Stomach (tissue), 9 donors: ENCODE results near the gene POGLUT2. TPM values are rescaled to one million over a fixed set of nuclear protein-coding genes. Genes with fewer than 3 reads are reported as not detected.

Source experiments
- DNase-seq, 2 donors: peaks; one replicate each; pipeline versions ENCODE4 v3.0.0 to v3.0.0-alpha.2; 2013 to 2019
- H3K27ac ChIP-seq, 5 donors: fragments of 200-600 bp in 4 of 5; sonication (generic) in 4 of 5; one replicate each; pipeline ENCODE4 v1.5.1; 2013 to 2019; ENCODE audit warnings: mild to moderate bottlenecking in 1 of 5, moderate library complexity in 1 of 5
- H3K27me3 ChIP-seq, 3 donors: fragments of 200-600 bp; sonication (generic); one replicate each; pipeline ENCODE4 v1.5.1; 2017 to 2019; ENCODE audit warnings: mixed run types in 1 of 3
- H3K36me3 ChIP-seq, 4 donors: fragments of 200-600 bp; sonication (generic); 1 replicate in 3 of 4; 2 replicates in 1 of 4; pipeline ENCODE4 v1.5.1; 2016 to 2019
- H3K4me1 ChIP-seq, 4 donors: fragments of 200-600 bp; sonication (generic); one replicate each; pipeline ENCODE4 v1.5.1; 2016 to 2019
- H3K4me3 ChIP-seq, 4 donors: fragments of 200-600 bp; sonication (generic) in 3 of 4; one replicate each; pipeline ENCODE4 v1.5.1; 2016 to 2019; ENCODE audit warnings: mild to moderate bottlenecking in 1 of 4
- H3K9me3 ChIP-seq, 4 donors: fragments of 200-600 bp; sonication (generic); one replicate each; pipeline ENCODE4 v1.5.1; 2016 to 2019
- EP300 ChIP-seq: sonication (generic); formaldehyde crosslinking; IDR thresholded peaks from one replicate; pipeline ENCODE4 v1.6.1; 2017; ENCODE audit warnings: antibody characterized with exemption
- POLR2A ChIP-seq, 4 donors: fragments of 450-650 bp; IDR thresholded peaks; one replicate each; pipeline ENCODE4 v1.6.1; 2016; ENCODE audit warnings: antibody characterized with exemption in 4 of 4, control low read depth in 2 of 4, mild to moderate bottlenecking in 1 of 4, moderate library complexity in 1 of 4
- POLR2AphosphoS5 ChIP-seq, 3 donors: sonication (generic); formaldehyde crosslinking; IDR thresholded peaks; one replicate each; pipeline ENCODE4 v1.6.1; 2016; ENCODE audit warnings: antibody characterized with exemption in 3 of 3
- WGBS, 5 donors: extraction: QIAGEN DNeasy Blood & Tissue Kit in 3 of 5; methylation state at CpG; one replicate each; pipeline versions ENCODE4 v1.1.5 to v1.1.7; 2013 to 2018; 5-methylcytosine and 5-hydroxymethylcytosine counted together
- intact Hi-C: fragments of 100-400 bp; cut with DNase I; formaldehyde crosslinking; loops from one replicate; pipeline ENCODE4 v1.15.1; 2023; ENCODE audit warnings: low total_unique reads
- polyA plus RNA-seq, 3 donors: library from polyadenylated mRNA; stranded (reverse); fragments of 200-250 nt; gene quantifications; one replicate each; pipeline ENCODE4 v1.2.3, GENCODE V29; 2013
- total RNA-seq, 5 donors: library from RNA; depleted of rRNA; stranded (reverse); fragments of >200 nt; gene quantifications; one replicate each; pipeline versions ENCODE4 v1.1.0 to v1.2.3, GENCODE V29; 2014 to 2016
- TF ChIP-seq, protein P1 (sequence below), 7 experiments: fragments of 450-650 bp in 4 of 7; fragments of 200-600 bp in 3 of 7; sonication (generic) in 3 of 7; IDR thresholded peaks; one replicate each; pipeline ENCODE4 v1.5.1; 2016 to 2019; ENCODE audit warnings: antibody characterized with exemption in 7 of 7, control low read depth in 2 of 7, mild to moderate bottlenecking in 1 of 7
- donor health status: healthy with polysubstance abuse.
- donor health status: Bipolar disorder and iron deficiency.
- donor health status: healthy.

The POGLUT2 gene
- total and polyA plus RNA-seq, 8 donors: 0.58 to 48.2 (median 2.2) TPM; not detected in 1

DNA sequence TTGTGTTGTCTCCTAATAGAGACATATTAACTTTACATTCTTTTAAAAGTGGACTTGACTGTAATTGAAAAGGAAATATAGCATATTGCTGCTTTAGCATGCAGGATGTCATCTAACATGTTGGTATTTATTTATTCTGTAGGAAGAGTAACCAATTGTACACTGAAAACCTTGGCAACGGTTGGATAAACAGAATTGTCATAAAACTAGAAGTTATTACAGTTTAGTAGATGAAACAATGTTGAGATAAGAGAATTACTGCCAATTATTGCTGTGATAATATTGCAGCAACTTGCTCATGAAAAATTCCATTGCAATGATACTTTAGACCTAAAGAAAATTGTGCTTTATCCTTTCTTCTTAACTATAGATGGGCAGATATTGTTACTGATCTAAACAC, 39.5 kb upstream of the POGLUT2 start:
- H3K4me1 ChIP-seq: no peaks in the 10 kb centered on the region
- H3K27ac ChIP-seq: no peak overlapping the region
- 67 to 87% (median 81%) methylated on average over 1 of the region's 1 CpG for WGBS, 5 donors
- H3K4me3 ChIP-seq: no peak overlapping the region
- H3K9me3 ChIP-seq: no peaks in the 10 kb centered on the region
- TF ChIP-seq POLR2A (IDR thresholded peaks at IDR 0.05) (no peak), POLR2AphosphoS5 (IDR thresholded peaks at IDR 0.05) (no peak), EP300 (no peak)
- H3K36me3 ChIP-seq: peaks cover 20 to 73% (median 62%) of the 10 kb centered on the region in 4 donors
- intact Hi-C loops: no loop called here
- DNase-seq: no peak
- no peaks in the 10 kb centered on the region for H3K27me3 ChIP-seq

DNA sequence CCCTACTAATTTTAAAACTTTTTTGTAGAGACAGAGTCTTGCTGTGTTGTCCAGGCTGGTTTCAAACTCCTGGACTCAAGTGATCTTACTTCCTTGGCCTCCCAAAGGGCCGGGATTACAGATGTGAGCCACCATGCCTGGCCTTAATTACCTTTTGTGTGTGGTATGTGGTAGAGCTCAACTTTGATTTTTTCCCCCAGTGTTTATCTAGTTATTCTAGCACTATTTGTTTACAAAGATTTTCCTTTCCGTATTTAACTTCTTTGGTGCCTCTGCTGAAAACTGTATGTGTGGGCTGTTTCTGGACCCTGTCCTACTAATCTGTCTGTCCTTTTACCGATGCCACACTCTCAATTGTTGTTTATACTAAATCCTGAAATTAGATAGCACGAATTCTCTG, 37.7 kb upstream of the POGLUT2 start:
- peaks cover 20 to 77% (median 71%) of the 10 kb centered on the region in 4 donors for H3K36me3 ChIP-seq
- H3K4me3 ChIP-seq: no peak overlapping the region
- intact Hi-C loops: no loop called here
- no peaks in the 10 kb centered on the region for H3K4me1 ChIP-seq
- no peak overlapping the region for H3K27ac ChIP-seq
- 90 to 95% (median 93%) methylated on average over 4 of the region's 4 CpGs for WGBS, 5 donors
- TF ChIP-seq, protein P1, sequence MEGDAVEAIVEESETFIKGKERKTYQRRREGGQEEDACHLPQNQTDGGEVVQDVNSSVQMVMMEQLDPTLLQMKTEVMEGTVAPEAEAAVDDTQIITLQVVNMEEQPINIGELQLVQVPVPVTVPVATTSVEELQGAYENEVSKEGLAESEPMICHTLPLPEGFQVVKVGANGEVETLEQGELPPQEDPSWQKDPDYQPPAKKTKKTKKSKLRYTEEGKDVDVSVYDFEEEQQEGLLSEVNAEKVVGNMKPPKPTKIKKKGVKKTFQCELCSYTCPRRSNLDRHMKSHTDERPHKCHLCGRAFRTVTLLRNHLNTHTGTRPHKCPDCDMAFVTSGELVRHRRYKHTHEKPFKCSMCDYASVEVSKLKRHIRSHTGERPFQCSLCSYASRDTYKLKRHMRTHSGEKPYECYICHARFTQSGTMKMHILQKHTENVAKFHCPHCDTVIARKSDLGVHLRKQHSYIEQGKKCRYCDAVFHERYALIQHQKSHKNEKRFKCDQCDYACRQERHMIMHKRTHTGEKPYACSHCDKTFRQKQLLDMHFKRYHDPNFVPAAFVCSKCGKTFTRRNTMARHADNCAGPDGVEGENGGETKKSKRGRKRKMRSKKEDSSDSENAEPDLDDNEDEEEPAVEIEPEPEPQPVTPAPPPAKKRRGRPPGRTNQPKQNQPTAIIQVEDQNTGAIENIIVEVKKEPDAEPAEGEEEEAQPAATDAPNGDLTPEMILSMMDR (IDR thresholded peaks at IDR 0.05): no peak
- TF ChIP-seq POLR2A (IDR thresholded peaks at IDR 0.05): no peak
- no peaks in the 10 kb centered on the region for H3K9me3 ChIP-seq
- H3K27me3 ChIP-seq: no peaks in the 10 kb centered on the region
- DNase-seq: no peak

DNA sequence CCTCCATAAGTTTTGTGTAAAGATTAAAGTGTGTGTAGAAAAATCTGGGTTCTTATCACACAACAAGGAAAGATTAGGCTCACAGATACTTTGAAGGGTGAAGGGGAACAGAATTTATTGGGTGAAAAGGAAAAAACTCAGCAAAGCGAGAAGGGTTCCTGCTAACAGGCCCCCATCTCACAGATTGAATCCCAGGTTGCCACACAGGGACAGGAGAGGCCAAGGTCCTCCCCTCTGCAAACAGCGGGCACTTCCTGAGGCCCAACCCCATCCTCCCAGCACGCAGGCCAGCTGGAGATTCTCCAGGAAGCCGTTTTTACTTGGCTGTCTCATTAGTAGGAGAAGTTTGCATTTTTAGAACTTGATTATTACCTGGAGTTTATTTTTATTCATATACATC, 31.9 kb upstream of the POGLUT2 start:
- H3K27me3 ChIP-seq: no peaks in the 10 kb centered on the region
- DNase-seq: peak; percentile 20 to 41
- intact Hi-C loops: no loop called here
- H3K36me3 ChIP-seq: peaks cover 18 to 74% (median 72%) of the 10 kb centered on the region in 4 donors
- no peaks in the 10 kb centered on the region for H3K9me3 ChIP-seq
- H3K27ac ChIP-seq: no peak overlapping the region
- 28 to 38% (median 31%) methylated on average over 4 of the region's 4 CpGs for WGBS, 5 donors
- TF ChIP-seq POLR2A (IDR thresholded peaks at IDR 0.05) (no peak), POLR2AphosphoS5 (IDR thresholded peaks at IDR 0.05) (no peak), EP300 (no peak)
- TF ChIP-seq, protein P1 (IDR thresholded peaks at IDR 0.05): no peak
- peaks cover 0 to 4% (median 0%) of the 10 kb centered on the region in 4 donors for H3K4me1 ChIP-seq
- no peak overlapping the region for H3K4me3 ChIP-seq

DNA sequence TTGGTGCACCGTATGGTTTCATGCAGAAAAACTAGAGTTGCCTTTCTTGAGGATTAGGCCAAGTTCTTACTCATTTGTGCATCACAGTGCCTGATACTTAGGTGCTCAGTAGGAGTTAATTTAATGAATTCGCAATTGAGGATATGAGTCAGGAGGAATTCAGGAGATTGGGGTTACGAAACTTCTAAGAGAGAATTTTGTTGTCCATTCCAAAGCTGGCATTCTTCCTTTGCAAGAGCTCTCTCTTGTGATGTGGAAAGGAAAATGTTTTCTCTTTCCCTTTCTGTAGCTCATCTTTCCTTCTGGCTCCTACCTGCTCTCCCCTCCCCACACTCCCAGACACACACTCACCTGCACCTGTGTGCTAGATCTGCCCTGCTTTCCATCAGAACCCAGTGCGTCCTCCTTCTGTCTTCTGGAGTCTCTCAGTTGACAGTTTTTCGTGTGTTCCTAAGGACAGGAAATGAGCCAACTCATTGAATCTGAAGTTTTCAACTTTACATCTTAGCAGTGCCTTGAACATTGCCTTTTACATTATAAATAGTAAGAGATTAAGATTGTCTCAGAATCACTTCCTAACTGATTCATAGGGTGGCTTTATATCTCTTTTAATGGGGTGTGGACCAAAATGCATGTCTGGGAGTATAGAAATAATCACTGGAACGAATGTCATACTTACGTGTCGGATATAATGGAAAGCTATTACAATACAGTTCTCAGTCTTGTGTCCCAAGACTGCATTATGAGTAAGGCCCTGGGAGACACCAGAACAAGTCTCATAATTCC, 27.3 kb upstream of the POGLUT2 start:
- H3K27ac ChIP-seq: no peak overlapping the region
- TF ChIP-seq POLR2AphosphoS5 (IDR thresholded peaks at IDR 0.05) (no peak), POLR2A (IDR thresholded peaks at IDR 0.05) (no peak), EP300 (no peak)
- TF ChIP-seq, protein P1 (IDR thresholded peaks at IDR 0.05): no peak
- peaks cover 0 to 4% (median 0%) of the 10 kb centered on the region in 4 donors for H3K4me1 ChIP-seq
- H3K9me3 ChIP-seq: no peaks in the 10 kb centered on the region
- peaks cover 19 to 83% (median 79%) of the 10 kb centered on the region in 4 donors for H3K36me3 ChIP-seq
- H3K4me3 ChIP-seq: no peak overlapping the region
- no peaks in the 10 kb centered on the region for H3K27me3 ChIP-seq
- intact Hi-C loops: no loop called here
- no peak for DNase-seq
- 77 to 88% (median 86%) methylated on average over 8 of the region's 8 CpGs for WGBS, 5 donors

DNA sequence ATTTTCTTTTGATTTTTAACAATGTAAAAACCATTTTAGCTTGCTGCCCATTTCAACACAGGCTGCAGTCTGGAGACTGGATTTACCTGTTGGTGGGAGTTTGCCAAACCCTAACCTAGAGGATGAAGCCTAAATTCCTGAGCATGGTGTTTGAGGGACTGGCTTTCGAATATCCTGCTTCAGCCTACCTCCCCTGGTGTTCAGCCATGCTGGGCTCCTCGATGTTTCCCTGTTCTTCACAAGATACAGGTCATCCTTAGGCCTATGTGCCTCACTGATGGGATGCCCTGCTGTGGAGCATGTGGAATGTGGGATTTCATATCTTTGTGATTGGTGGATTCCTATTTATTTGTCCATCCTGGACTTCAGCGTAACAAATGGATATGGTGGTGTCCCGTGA, 26.6 kb upstream of the POGLUT2 start:
- TF ChIP-seq POLR2A (IDR thresholded peaks at IDR 0.05): no peak
- no peak for TF ChIP-seq POLR2AphosphoS5 (IDR thresholded peaks at IDR 0.05)
- TF ChIP-seq, protein P1 (IDR thresholded peaks at IDR 0.05): no peak
- TF ChIP-seq EP300: no peak
- H3K27ac ChIP-seq: no peak overlapping the region
- no peaks in the 10 kb centered on the region for H3K4me1 ChIP-seq
- no peaks in the 10 kb centered on the region for H3K27me3 ChIP-seq
- no peak for DNase-seq
- no peaks in the 10 kb centered on the region for H3K9me3 ChIP-seq
- H3K4me3 ChIP-seq: no peak overlapping the region
- H3K36me3 ChIP-seq: peaks cover 22 to 87% (median 80%) of the 10 kb centered on the region in 4 donors
- 84 to 97% (median 92%) methylated on average over 4 of the region's 4 CpGs for WGBS, 5 donors
- intact Hi-C loops: no loop called here
